GM12892 (cell line): ENCODE results near the gene GAB1.

Experiments
- DNase-seq: peaks from one replicate; pipeline ENCODE4 v3.0.0; 2011; ENCODE audit not compliant: insufficient read length
- FAIRE-seq: peaks from 2 replicates; lab custom pipeline; 2011; peaks lifted over from hg19 to GRCh38; lab: Jason Lieb, UNC
- POLR2A ChIP-seq: IDR thresholded peaks from 2 replicates; pipeline ENCODE4 v1.6.1; 2011; ENCODE audit warnings: low read depth, low read length, control low read depth
- POLR2AphosphoS5 ChIP-seq: IDR thresholded peaks from 2 replicates; pipeline ENCODE4 v1.6.1; 2011; ENCODE audit warnings: low read depth, low read length, control low read depth
- TAF1 ChIP-seq: IDR thresholded peaks from 2 replicates; pipeline ENCODE4 v1.6.1; 2011; ENCODE audit warnings: low read depth, mild to moderate bottlenecking, control low read depth, low read length, borderline replicate concordance

GAB1 gene

GRCh38 chr4:143396695-143397094 is 60.0 kb downstream of the GAB1 start:
- DNase-seq, result no peak
- TF ChIP-seq POLR2A (no peak), POLR2AphosphoS5 (no peak), TAF1 (no peak)
- no peak for FAIRE-seq

- FAIRE-seq, result no peak
- no peak for TF ChIP-seq TAF1
- no peak for TF ChIP-seq POLR2AphosphoS5
- TF ChIP-seq POLR2A, result no peak
- DNase-seq, result no peak
Observed at GRCh38 chr4:143397335-143397734, 60.7 kb downstream of the GAB1 start.

GRCh38 chr4:143397887-143398286 is 61.2 kb downstream of the GAB1 start:
- no peak for DNase-seq
- no peak for TF ChIP-seq TAF1
- no peak for TF ChIP-seq POLR2A
- no peak for TF ChIP-seq POLR2AphosphoS5
- FAIRE-seq, result no peak

GRCh38 chr4:143399113-143399949 is 62.7 kb downstream of the GAB1 start:
- FAIRE-seq, result peak; percentile 89

GRCh38 chr4:143400082-143400481 is 63.4 kb downstream of the GAB1 start:
- no peak for DNase-seq
- no peak for FAIRE-seq
- TF ChIP-seq POLR2AphosphoS5 (no peak), TAF1 (no peak), POLR2A (no peak)

More at GRCh38 chr4:143399113-143399949, 62.7 kb downstream of the GAB1 start:
- no peak for DNase-seq
- TF ChIP-seq TAF1, result no peak
- no peak for TF ChIP-seq POLR2A
- no peak for TF ChIP-seq POLR2AphosphoS5

- TF ChIP-seq TAF1, result no peak
- FAIRE-seq (no peak), DNase-seq (no peak)
Observed at GRCh38 chr4:143402776-143403552, 66.3 kb downstream of the GAB1 start.

- no peak for TF ChIP-seq POLR2A
- TF ChIP-seq POLR2AphosphoS5, result no peak
- TF ChIP-seq TAF1, result no peak
- DNase-seq, result no peak
- peak; percentile 9 for FAIRE-seq
Observed at GRCh38 chr4:143403553-143403820, 66.8 kb downstream of the GAB1 start.

- FAIRE-seq (peak; percentile 89), DNase-seq (no peak)
- TF ChIP-seq POLR2AphosphoS5 (no peak), TAF1 (no peak), POLR2A (no peak)
Observed at GRCh38 chr4:143404555-143404954, 67.9 kb downstream of the GAB1 start.

GRCh38 chr4:143405075-143405730 is 68.5 kb downstream of the GAB1 start:
- DNase-seq (no peak), FAIRE-seq (no peak)
- TF ChIP-seq POLR2A (no peak), POLR2AphosphoS5 (no peak), TAF1 (no peak)

- DNase-seq (no peak), FAIRE-seq (no peak)
- TF ChIP-seq TAF1, result no peak
- no peak for TF ChIP-seq POLR2A
- TF ChIP-seq POLR2AphosphoS5, result no peak
Observed at GRCh38 chr4:143406523-143406922, 69.8 kb downstream of the GAB1 start.

- FAIRE-seq (no peak), DNase-seq (no peak)
- TF ChIP-seq POLR2A, result no peak
- TF ChIP-seq POLR2AphosphoS5, result no peak
- no peak for TF ChIP-seq TAF1
Observed at GRCh38 chr4:143407474-143407873, 70.8 kb downstream of the GAB1 start.
